GM12873 (cell line): ENCODE data around the gene ATAD2B.

ENCODE experiments used
- CTCF ChIP-seq: IDR thresholded peaks from 2 replicates; pipeline ENCODE4 v1.5.1; 2012; ENCODE audit warnings: low read depth, mild to moderate bottlenecking, moderate library complexity, low read length, control low read depth; ENCODE audit not compliant: insufficient read depth; ENCODE audit errors: missing control alignments

The ATAD2B gene

GRCh38 chr2:23801396-23801795 lies 125.5 kb downstream of the ATAD2B start:
- TF ChIP-seq CTCF: no peak

GRCh38 chr2:23794234-23794633 lies 132.7 kb downstream of the ATAD2B start:
- no peak for TF ChIP-seq CTCF

GRCh38 chr2:23793476-23793875 lies 133.4 kb downstream of the ATAD2B start:
- TF ChIP-seq CTCF: no peak

- TF ChIP-seq CTCF: no peak
Measured at GRCh38 chr2:23791030-23791429, 135.9 kb downstream of the ATAD2B start.

- TF ChIP-seq CTCF: no peak
Measured at GRCh38 chr2:23789012-23789411, 137.9 kb downstream of the ATAD2B start.

- TF ChIP-seq CTCF: peak; percentile 11
Measured at GRCh38 chr2:23788100-23788499, 138.8 kb downstream of the ATAD2B start.

GRCh38 chr2:23784971-23785370 lies 142.0 kb downstream of the ATAD2B start:
- TF ChIP-seq CTCF: no peak
